Upper lobe of left lung (tissue), 6 donors: ENCODE results near the gene WDR44. TPM values are rescaled to one million over a fixed set of nuclear protein-coding genes. Genes with fewer than 3 reads are reported as not detected.

ENCODE experiments used
- ATAC-seq, 2 donors: fragments of 200-7000 bp; cut with Tn5 transposase; one replicate each; pipeline ENCODE4 v1.9.1; 2022; ENCODE audit warnings: mild to moderate bottlenecking in 2 of 2, moderate library complexity in 2 of 2; ENCODE audit not compliant: low FRiP score in 2 of 2
- DNase-seq, 2 donors: peaks; one replicate each; pipeline ENCODE4 v3.0.0-alpha.2; 2019 to 2020
- H3K27ac ChIP-seq, 4 donors: fragments of 200-600 bp; sonication (generic); one replicate each; pipeline ENCODE4 v1.5.1; 2016 to 2019
- H3K27me3 ChIP-seq, 4 donors: fragments of 200-600 bp; sonication (generic); one replicate each; pipeline ENCODE4 v1.5.1; 2017 to 2019
- H3K36me3 ChIP-seq, 4 donors: fragments of 200-600 bp; sonication (generic); one replicate each; pipeline ENCODE4 v1.5.1; 2016 to 2019
- H3K4me1 ChIP-seq, 4 donors: fragments of 200-600 bp; sonication (generic); one replicate each; pipeline ENCODE4 v1.5.1; 2018 to 2019
- H3K4me3 ChIP-seq, 4 donors: fragments of 200-600 bp; sonication (generic); one replicate each; pipeline ENCODE4 v1.5.1; 2017 to 2019; ENCODE audit warnings: mild to moderate bottlenecking in 2 of 4, moderate library complexity in 1 of 4
- H3K9me3 ChIP-seq, 4 donors: fragments of 200-600 bp; sonication (generic); one replicate each; pipeline ENCODE4 v1.5.1; 2018 to 2019
- EP300 ChIP-seq, 4 donors: sonication (generic); formaldehyde crosslinking; IDR thresholded peaks; one replicate each; pipeline ENCODE4 v1.5.1; 2017; ENCODE audit warnings: antibody characterized with exemption in 4 of 4, control low read depth in 2 of 4
- POLR2A ChIP-seq, 4 donors: fragments of 450-650 bp; IDR thresholded peaks; one replicate each; pipeline ENCODE4 v1.5.1; 2016 to 2017; ENCODE audit warnings: antibody characterized with exemption in 4 of 4, mild to moderate bottlenecking in 2 of 4
- POLR2AphosphoS5 ChIP-seq, 2 donors: sonication (generic); formaldehyde crosslinking; IDR thresholded peaks; one replicate each; pipeline ENCODE4 v1.5.1; 2017; ENCODE audit warnings: antibody characterized with exemption in 2 of 2
- WGBS, 2 donors: methylation state at CpG; one replicate each; pipeline ENCODE4 v1.1.5; 2017 to 2018; 5-methylcytosine and 5-hydroxymethylcytosine counted together
- total RNA-seq, 6 donors: library from RNA; depleted of rRNA in 4 of 6; stranded (reverse); fragments of >200 nt in 4 of 6; gene quantifications; one replicate each; pipeline versions ENCODE4 v1.1.0 to v1.2.1, GENCODE V29; 2016 to 2021
- TF ChIP-seq, protein P1 (sequence below), 6 experiments: fragments of 450-650 bp in 4 of 6; fragments of 200-600 bp in 2 of 6; sonication (generic) in 2 of 6; IDR thresholded peaks; one replicate each; pipeline ENCODE4 v1.5.1; 2016 to 2019; ENCODE audit warnings: antibody characterized with exemption in 6 of 6
- donor health status: DM: no; HTN: no; CAD: no; lungs with moderate emphysema.
- donor health status: DM: no; HTN: yes; CAD: no; lungs with severe emphysema.

The WDR44 gene
- total RNA-seq, 6 donors from 2014 or later: 11.8 to 22.6 (median 13.9) TPM

DNA sequence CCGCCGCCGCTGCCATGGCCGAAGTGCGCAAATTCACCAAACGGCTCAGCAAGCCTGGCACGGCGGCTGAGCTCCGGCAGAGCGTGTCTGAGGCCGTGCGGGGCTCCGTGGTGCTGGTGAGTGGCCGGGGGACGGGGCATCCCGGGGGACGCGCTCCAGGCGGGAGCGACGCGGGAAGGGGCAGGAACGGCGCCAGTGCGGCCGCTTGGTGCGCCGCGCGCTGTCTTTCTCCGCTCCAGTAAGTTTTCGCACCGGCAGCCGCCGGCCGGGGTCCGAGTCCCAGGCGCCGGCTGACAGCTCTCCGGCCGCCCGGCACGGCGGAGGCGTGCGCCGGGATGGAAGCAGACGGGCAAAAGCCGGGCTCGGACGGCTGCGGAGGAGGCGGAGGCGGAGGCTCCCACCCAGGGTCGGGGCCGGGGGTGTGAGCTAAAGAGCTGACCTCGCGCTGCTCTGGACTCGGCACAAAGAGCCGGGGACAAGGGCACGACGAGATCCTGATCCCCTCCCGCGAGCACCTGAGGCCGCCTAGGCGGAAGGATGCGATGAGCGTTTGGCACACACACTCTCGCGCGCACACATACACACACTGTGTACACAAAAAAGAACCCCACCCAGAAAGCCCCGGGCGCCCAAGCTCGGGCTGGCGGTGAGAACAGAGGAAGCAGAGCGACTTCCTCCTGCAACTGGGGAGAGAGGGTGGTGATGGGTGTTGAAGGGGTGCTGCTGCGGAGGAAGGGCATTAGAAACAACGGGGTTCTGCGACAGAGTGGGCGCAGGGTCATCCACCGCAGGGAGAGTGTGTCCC is 150.3 kb downstream of the WDR44 start:
- 0 to 41% methylated on average over 11 to 57 of the region's 81 CpGs for WGBS, 2 donors
- peak; percentile 72 for ATAC-seq
- TF ChIP-seq POLR2A (IDR thresholded peaks at IDR 0.05) (peak in 2 of 4 donors; percentile 25 to 67), EP300 (IDR thresholded peaks at IDR 0.05) (no peak), POLR2AphosphoS5 (IDR thresholded peaks at IDR 0.05) (peak; percentile 15 to 52)
- TF ChIP-seq, protein P1, sequence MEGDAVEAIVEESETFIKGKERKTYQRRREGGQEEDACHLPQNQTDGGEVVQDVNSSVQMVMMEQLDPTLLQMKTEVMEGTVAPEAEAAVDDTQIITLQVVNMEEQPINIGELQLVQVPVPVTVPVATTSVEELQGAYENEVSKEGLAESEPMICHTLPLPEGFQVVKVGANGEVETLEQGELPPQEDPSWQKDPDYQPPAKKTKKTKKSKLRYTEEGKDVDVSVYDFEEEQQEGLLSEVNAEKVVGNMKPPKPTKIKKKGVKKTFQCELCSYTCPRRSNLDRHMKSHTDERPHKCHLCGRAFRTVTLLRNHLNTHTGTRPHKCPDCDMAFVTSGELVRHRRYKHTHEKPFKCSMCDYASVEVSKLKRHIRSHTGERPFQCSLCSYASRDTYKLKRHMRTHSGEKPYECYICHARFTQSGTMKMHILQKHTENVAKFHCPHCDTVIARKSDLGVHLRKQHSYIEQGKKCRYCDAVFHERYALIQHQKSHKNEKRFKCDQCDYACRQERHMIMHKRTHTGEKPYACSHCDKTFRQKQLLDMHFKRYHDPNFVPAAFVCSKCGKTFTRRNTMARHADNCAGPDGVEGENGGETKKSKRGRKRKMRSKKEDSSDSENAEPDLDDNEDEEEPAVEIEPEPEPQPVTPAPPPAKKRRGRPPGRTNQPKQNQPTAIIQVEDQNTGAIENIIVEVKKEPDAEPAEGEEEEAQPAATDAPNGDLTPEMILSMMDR (IDR thresholded peaks at IDR 0.05): no peak
- peak overlapping the region; percentile 19 to 73 (median 60) for H3K4me3 ChIP-seq
- H3K4me1 ChIP-seq: peaks cover 0 to 7% (median 1%) of the 10 kb centered on the region in 4 donors
- no peaks in the 10 kb centered on the region for H3K9me3 ChIP-seq
- H3K27ac ChIP-seq: peak overlapping the region; percentile 81 to 94 (median 85)
- no peaks in the 10 kb centered on the region for H3K27me3 ChIP-seq
- peak; percentile 64 to 87 for DNase-seq
- H3K36me3 ChIP-seq: no peaks in the 10 kb centered on the region

- Histone ChIP-seq H3K4me3 (peak overlapping the region in 3 of 4 donors; percentile 53 to 73 (median 68)), H3K27ac (peak overlapping the region; percentile 81 to 94 (median 85)), H3K27me3 (no peaks in the 10 kb centered on the region), H3K36me3 (no peaks in the 10 kb centered on the region), H3K9me3 (no peaks in the 10 kb centered on the region), H3K4me1 (peaks cover 0 to 7% (median 1%) of the 10 kb centered on the region in 4 donors)
- TF ChIP-seq POLR2AphosphoS5 (IDR thresholded peaks at IDR 0.05) (peak in 1 of 2 donors; percentile 2), POLR2A (IDR thresholded peaks at IDR 0.05) (no peak)
- 0 to 50% methylated on average over 4 to 13 of the region's 13 CpGs for WGBS, 2 donors
- no peak for DNase-seq
- ATAC-seq: peak in 1 of 2 donors; percentile 7
These were observed 150.8 kb downstream of the WDR44 start for GRCh38 chrX:118496763-118497079.

DNA sequence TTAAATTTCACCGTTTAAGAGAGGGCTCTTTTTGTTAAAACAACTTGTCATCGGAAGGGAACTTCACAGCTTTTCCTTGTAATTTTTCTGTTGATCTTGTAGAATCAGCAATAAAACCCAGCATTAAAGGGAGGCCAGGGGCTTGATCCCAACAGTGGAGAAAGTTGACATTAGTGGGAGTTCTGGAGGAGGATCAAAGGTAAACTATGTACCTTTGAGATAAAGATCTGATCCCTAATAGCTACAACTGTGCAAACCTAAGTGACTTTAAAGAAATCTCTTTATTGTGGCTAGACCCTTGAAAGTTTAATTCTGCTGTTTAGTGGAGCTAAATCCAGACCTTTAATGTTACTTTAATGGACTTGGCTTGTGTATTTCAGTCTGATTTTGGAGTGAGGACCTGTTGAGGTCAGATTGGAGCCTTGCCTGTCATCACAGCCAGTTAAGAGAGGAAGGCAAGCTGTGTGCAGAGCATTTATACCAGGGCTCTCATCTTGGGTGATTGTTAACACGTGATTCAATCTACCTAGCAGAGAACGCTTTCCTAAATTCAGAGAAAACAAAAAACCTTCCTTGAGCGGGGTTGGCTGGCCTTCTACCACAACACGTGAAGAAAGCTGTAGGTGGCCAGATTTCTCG is 151.4 kb downstream of the WDR44 start:
- WGBS, 2 donors: 20 to 36% methylated on average over 5 to 7 of the region's 7 CpGs
- no peak for ATAC-seq
- TF ChIP-seq, protein P1 (IDR thresholded peaks at IDR 0.05): no peak
- TF ChIP-seq POLR2AphosphoS5 (IDR thresholded peaks at IDR 0.05) (no peak), POLR2A (IDR thresholded peaks at IDR 0.05) (no peak), EP300 (IDR thresholded peaks at IDR 0.05) (no peak)

GRCh38 chrX:118498351-118498750 is 152.4 kb downstream of the WDR44 start:
- no peak for DNase-seq
- H3K27me3 ChIP-seq: no peaks in the 10 kb centered on the region
- H3K27ac ChIP-seq: no peak overlapping the region
- H3K4me3 ChIP-seq: no peak overlapping the region
- no peak for TF ChIP-seq EP300 (IDR thresholded peaks at IDR 0.05)
- no peak for TF ChIP-seq POLR2AphosphoS5 (IDR thresholded peaks at IDR 0.05)
- TF ChIP-seq POLR2A (IDR thresholded peaks at IDR 0.05): no peak
- TF ChIP-seq, protein P1 (IDR thresholded peaks at IDR 0.05): no peak
- no peaks in the 10 kb centered on the region for H3K9me3 ChIP-seq
- H3K4me1 ChIP-seq: peaks cover 0 to 7% (median 1%) of the 10 kb centered on the region in 4 donors
- WGBS, 2 donors: 54 to 55% methylated on average over 3 of the region's 3 CpGs
- no peaks in the 10 kb centered on the region for H3K36me3 ChIP-seq
- no peak for ATAC-seq

More for the DNA sequence above, 151.4 kb downstream of the WDR44 start:
- H3K9me3 ChIP-seq: no peaks in the 10 kb centered on the region
- peak overlapping the region in 3 of 4 donors; percentile 53 to 73 (median 68) for H3K4me3 ChIP-seq
- no peaks in the 10 kb centered on the region for H3K27me3 ChIP-seq
- H3K27ac ChIP-seq: peak overlapping the region in 3 of 4 donors; percentile 83 to 94 (median 87)
- no peak for DNase-seq
- H3K4me1 ChIP-seq: peaks cover 0 to 7% (median 1%) of the 10 kb centered on the region in 4 donors
- no peaks in the 10 kb centered on the region for H3K36me3 ChIP-seq

- H3K27me3 ChIP-seq: no peaks in the 10 kb centered on the region
- 53 to 59% methylated on average over 2 of the region's 2 CpGs for WGBS, 2 donors
- H3K4me1 ChIP-seq: peaks cover 0 to 7% (median 3%) of the 10 kb centered on the region in 4 donors
- H3K9me3 ChIP-seq: no peaks in the 10 kb centered on the region
- ATAC-seq (no peak), DNase-seq (no peak)
- no peaks in the 10 kb centered on the region for H3K36me3 ChIP-seq
- H3K4me3 ChIP-seq: no peak overlapping the region
- H3K27ac ChIP-seq: no peak overlapping the region
- no peak for TF ChIP-seq POLR2AphosphoS5 (IDR thresholded peaks at IDR 0.05)
- TF ChIP-seq POLR2A (IDR thresholded peaks at IDR 0.05): no peak
- TF ChIP-seq, protein P1 (IDR thresholded peaks at IDR 0.05): no peak
- no peak for TF ChIP-seq EP300 (IDR thresholded peaks at IDR 0.05)
These were observed 152.8 kb downstream of the WDR44 start for GRCh38 chrX:118498755-118499154.
